NT2/D1 (cell line): ENCODE results near the gene TSPYL2.

ENCODE experiments used
- DNase-seq: peaks from one replicate; pipeline ENCODE4 v3.0.0-alpha.2; 2011; ENCODE audit warnings: low read depth, low spot score
- H3K27me3 ChIP-seq: 2 replicates; pipeline ENCODE4 v1.6.0; 2011; ENCODE audit warnings: mild to moderate bottlenecking; ENCODE audit not compliant: insufficient read length, insufficient read depth
- H3K36me3 ChIP-seq: 2 replicates; pipeline ENCODE4 v1.6.1; 2011; ENCODE audit warnings: mild to moderate bottlenecking, low read length, mixed read lengths; ENCODE audit not compliant: insufficient read depth, insufficient read length
- H3K4me1 ChIP-seq: 2 replicates; pipeline ENCODE4 v1.5.1; 2011; ENCODE audit not compliant: insufficient read depth, insufficient read length
- H3K4me3 ChIP-seq: 2 replicates; pipeline ENCODE4 v1.5.1; 2011; ENCODE audit warnings: low read depth; ENCODE audit not compliant: insufficient read length
- H3K9ac ChIP-seq: 2 replicates; pipeline ENCODE4 v1.6.0; 2011; ENCODE audit warnings: low read depth; ENCODE audit not compliant: insufficient read length
- H3K9me3 ChIP-seq: 2 replicates; pipeline ENCODE4 v1.5.1; 2011; ENCODE audit warnings: mild to moderate bottlenecking, low read length; ENCODE audit not compliant: insufficient read depth
- SUZ12 ChIP-seq: IDR thresholded peaks from 2 replicates; pipeline ENCODE4 v1.6.1; 2011; ENCODE audit not compliant: insufficient read length, insufficient read depth; ENCODE audit errors: extremely low read depth
- YY1 ChIP-seq: IDR thresholded peaks from 2 replicates; pipeline ENCODE4 v1.6.1; 2011; ENCODE audit not compliant: insufficient read length, insufficient read depth
- ZNF274 ChIP-seq: IDR thresholded peaks from 2 replicates; pipeline ENCODE4 v1.6.1; 2011; ENCODE audit warnings: mild to moderate bottlenecking, low read depth, low read length

Gene TSPYL2

GRCh38 chrX:53080628-53081580 lies 1.3 kb upstream of the TSPYL2 start:
- no peak for DNase-seq
- TF ChIP-seq SUZ12 (no peak), YY1 (no peak), ZNF274 (no peak)
- H3K4me3 ChIP-seq, result no peak overlapping the region
- H3K27me3 ChIP-seq, result no peaks in the 10 kb centered on the region
- H3K36me3 ChIP-seq, result peaks cover 38% of the 10 kb centered on the region
- no peaks in the 10 kb centered on the region for H3K4me1 ChIP-seq
- H3K9ac ChIP-seq, result peak overlapping the region; percentile 5
- H3K9me3 ChIP-seq, result no peaks in the 10 kb centered on the region

GRCh38 chrX:53082773-53083616 lies 828 bp downstream of the TSPYL2 start:
- DNase-seq, result no peak
- TF ChIP-seq SUZ12, result no peak
- TF ChIP-seq ZNF274, result no peak
- no peak for TF ChIP-seq YY1

GRCh38 chrX:53084043-53084570 lies 1.9 kb downstream of the TSPYL2 start:
- Histone ChIP-seq H3K4me1 (peaks cover 2% of the 10 kb centered on the region), H3K4me3 (no peak overlapping the region), H3K36me3 (peaks cover 53% of the 10 kb centered on the region), H3K9ac (no peak overlapping the region), H3K27me3 (no peaks in the 10 kb centered on the region), H3K9me3 (no peaks in the 10 kb centered on the region)
- DNase-seq, result no peak
- TF ChIP-seq ZNF274, result no peak

More at GRCh38 chrX:53082773-53083616, 828 bp downstream of the TSPYL2 start:
- no peaks in the 10 kb centered on the region for H3K27me3 ChIP-seq
- no peaks in the 10 kb centered on the region for H3K9me3 ChIP-seq
- peak overlapping the region; percentile 87 for H3K9ac ChIP-seq
- no peaks in the 10 kb centered on the region for H3K4me1 ChIP-seq
- peaks cover 43% of the 10 kb centered on the region for H3K36me3 ChIP-seq
- H3K4me3 ChIP-seq, result peak overlapping the region; percentile 74

DNA sequence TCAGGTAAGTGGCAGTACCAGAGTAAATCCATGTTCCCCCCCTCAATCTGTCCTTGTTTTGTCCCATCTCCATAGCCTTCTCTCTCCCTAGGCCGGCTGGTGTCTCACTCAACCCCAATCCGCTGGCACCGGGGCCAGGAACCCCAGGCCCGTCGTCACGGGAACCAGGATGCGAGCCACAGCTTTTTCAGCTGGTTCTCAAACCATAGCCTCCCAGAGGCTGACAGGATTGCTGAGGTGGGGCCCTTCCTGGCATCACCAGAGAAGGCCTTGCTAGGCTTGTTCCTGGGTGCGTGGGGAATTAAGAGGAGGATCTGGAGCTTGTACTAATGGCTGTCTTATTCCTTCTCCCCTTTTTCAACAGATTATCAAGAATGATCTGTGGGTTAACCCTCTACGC lies 2.7 kb downstream of the TSPYL2 start:
- no peak for TF ChIP-seq ZNF274
- no peak for TF ChIP-seq YY1
- TF ChIP-seq SUZ12, result no peak
- Histone ChIP-seq H3K9me3 (no peaks in the 10 kb centered on the region), H3K36me3 (peaks cover 53% of the 10 kb centered on the region), H3K9ac (no peak overlapping the region), H3K4me3 (no peak overlapping the region), H3K4me1 (peaks cover 2% of the 10 kb centered on the region), H3K27me3 (no peaks in the 10 kb centered on the region)
- DNase-seq, result no peak

DNA sequence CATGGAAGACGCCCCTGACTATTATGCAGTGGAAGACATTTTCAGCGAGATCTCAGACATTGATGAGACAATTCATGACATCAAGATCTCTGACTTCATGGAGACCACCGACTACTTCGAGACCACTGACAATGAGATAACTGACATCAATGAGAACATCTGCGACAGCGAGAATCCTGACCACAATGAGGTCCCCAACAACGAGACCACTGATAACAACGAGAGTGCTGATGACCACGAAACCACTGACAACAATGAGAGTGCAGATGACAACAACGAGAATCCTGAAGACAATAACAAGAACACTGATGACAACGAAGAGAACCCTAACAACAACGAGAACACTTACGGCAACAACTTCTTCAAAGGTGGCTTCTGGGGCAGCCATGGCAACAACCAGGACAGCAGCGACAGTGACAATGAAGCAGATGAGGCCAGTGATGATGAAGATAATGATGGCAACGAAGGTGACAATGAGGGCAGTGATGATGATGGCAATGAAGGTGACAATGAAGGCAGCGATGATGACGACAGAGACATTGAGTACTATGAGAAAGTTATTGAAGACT lies 3.6 kb downstream of the TSPYL2 start:
- no peak for DNase-seq
- Histone ChIP-seq H3K9me3 (no peaks in the 10 kb centered on the region), H3K9ac (no peak overlapping the region), H3K4me1 (peaks cover 2% of the 10 kb centered on the region), H3K27me3 (no peaks in the 10 kb centered on the region), H3K4me3 (no peak overlapping the region), H3K36me3 (peaks cover 53% of the 10 kb centered on the region)
- TF ChIP-seq ZNF274, result no peak
- TF ChIP-seq YY1, result no peak
- TF ChIP-seq SUZ12, result no peak

GRCh38 chrX:53086464-53086863 lies 4.3 kb downstream of the TSPYL2 start:
- no peak overlapping the region for H3K4me3 ChIP-seq
- no peaks in the 10 kb centered on the region for H3K9me3 ChIP-seq
- peaks cover 2% of the 10 kb centered on the region for H3K4me1 ChIP-seq
- DNase-seq, result no peak
- no peak overlapping the region for H3K9ac ChIP-seq
- TF ChIP-seq SUZ12 (no peak), YY1 (no peak), ZNF274 (no peak)
- no peaks in the 10 kb centered on the region for H3K27me3 ChIP-seq
- peaks cover 53% of the 10 kb centered on the region for H3K36me3 ChIP-seq
